Measurements from ENCODE around the gene ABHD14A.

- no peak for TF ChIP-seq CTCF (IDR thresholded peaks at IDR 0.05; ENCODE audit: low read length)
- TF ChIP-seq EZH2 (IDR thresholded peaks at IDR 0.05; ENCODE audit: borderline replicate concordance, low read length), result no peak
Measured at GRCh38 chr3:52006820-52007133, 31.9 kb downstream of the ABHD14A start.
